Measurements from ENCODE around the gene TTLL11.

DNA sequence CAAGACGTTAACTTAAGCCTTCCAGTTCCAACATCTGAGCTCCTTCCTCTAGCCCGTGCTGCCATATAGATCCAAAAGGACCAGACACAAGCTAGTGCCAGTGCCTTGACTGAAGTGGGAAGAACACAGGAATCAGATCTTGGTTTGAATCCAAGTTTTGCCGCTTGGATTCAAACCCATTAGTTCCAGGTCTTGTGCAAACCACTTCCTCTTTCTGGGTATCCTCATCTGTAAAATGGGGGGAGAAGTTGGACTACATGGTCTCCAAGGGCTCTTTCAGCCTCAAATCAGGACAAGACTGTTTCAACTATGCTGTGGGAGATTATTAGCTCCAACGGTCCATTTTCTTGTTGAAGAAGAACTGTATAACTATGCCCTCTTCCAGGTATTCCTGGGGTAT lies 32.6 kb downstream of the TTLL11 start:
- TF ChIP-seq, protein P1, sequence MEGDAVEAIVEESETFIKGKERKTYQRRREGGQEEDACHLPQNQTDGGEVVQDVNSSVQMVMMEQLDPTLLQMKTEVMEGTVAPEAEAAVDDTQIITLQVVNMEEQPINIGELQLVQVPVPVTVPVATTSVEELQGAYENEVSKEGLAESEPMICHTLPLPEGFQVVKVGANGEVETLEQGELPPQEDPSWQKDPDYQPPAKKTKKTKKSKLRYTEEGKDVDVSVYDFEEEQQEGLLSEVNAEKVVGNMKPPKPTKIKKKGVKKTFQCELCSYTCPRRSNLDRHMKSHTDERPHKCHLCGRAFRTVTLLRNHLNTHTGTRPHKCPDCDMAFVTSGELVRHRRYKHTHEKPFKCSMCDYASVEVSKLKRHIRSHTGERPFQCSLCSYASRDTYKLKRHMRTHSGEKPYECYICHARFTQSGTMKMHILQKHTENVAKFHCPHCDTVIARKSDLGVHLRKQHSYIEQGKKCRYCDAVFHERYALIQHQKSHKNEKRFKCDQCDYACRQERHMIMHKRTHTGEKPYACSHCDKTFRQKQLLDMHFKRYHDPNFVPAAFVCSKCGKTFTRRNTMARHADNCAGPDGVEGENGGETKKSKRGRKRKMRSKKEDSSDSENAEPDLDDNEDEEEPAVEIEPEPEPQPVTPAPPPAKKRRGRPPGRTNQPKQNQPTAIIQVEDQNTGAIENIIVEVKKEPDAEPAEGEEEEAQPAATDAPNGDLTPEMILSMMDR (conservative IDR thresholded peaks at IDR 0.05; ENCODE audit: low read length) = no peak
- TF ChIP-seq EZH2phosphoT487 (IDR thresholded peaks at IDR 0.05; ENCODE audit: borderline replicate concordance) = no peak

Measured in Loucy (cell line).